ENCODE measurements around the gene KRTAP10-1. TPM values are rescaled to one million over a fixed set of nuclear protein-coding genes. Genes with fewer than 3 reads are reported as not detected.
"Not testable (repeated sequence)": the region's sequence is repeated elsewhere in the genome, so short reads cannot be mapped to it uniquely, and the experiment has no call there.

Gene KRTAP10-1
- total RNA-seq, 1 donor from 2014 or later: not detected

DNA sequence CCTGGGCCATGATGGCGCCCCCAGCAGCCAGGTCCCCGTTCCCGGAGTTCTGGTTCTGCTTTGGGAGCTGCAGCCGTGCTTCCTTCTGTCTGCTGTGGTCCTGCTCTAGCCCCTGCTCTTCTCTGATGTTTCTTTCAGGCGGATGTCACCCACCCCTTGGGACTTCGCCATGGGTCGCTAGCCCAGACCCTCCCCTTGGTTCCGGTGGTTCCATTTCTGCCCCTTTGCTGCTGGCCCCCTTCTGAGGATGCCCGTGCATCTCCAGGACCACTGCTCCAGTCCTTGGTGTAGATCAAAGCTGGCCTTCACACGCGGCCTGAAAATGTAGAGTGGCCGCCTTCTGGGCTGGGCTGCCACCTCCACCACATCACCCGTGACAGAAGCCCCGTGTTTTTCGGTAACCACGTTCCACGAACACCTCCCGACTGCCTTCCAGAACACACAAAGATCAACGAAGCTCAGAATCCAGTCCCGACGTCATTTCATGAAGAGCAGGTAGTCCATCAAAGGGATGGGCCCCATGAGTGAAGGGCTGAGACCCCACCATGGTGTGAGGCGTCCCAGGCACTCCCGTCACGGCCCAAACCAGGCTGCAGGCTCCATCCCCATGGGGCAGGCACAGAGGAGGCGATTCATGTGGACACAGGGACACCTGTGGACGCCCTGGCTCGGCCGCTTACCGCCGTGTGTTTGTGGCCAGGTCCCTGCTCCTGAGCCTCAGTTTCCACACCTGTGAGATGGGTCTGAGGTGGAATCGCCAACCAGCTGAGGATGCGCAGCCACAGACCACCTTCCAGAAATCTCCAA is 24.4 kb downstream of the KRTAP10-1 start:
- DNase-seq: no peak

- no peak for DNase-seq
Observed at GRCh38 chr21:44514746-44515358, 25.1 kb downstream of the KRTAP10-1 start.

GRCh38 chr21:44514218-44514520 is 25.8 kb downstream of the KRTAP10-1 start:
- no peak for DNase-seq

DNA sequence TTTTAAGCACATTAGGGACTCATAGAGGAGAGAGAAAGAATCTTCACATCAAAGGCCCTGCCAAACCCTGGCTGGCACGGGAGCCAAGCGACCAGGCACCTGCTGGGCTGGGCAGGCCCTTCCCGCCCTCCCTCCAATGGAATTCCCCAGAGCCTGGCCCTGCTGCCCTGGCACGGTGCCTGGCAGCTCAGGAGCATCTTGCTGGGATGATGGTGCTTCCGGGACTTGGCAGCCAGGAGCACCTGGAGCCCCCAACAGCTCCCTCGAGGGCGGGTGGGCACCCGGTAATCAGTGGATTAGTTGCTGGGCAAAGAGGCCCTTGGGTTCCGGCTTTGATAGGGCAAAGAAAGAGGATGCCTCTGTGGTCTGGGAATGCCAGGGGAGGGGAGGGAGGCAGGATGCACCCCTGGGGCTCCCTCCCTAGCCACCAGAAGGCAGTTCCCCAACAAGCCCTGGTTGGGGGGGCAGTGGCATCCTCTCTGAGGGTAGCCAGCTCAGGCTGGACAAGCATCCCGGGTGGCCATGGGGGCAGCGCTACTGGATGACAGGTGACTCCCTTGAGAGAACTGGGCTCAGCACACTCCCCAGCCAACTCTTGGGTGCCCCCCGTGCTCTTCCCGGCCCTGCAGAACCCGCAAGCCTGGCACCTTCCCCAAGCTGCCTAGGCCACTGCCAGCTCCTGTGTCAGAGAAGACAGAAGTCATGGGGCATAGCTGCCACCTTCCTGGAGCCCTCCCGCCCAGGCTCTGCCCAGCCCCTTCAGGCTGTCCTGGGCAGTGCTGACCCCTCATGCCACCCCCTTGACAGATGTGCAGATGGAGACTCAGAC is 26.4 kb downstream of the KRTAP10-1 start:
- DNase-seq: no peak

GRCh38 chr21:44512496-44513388 is 27.3 kb downstream of the KRTAP10-1 start:
- no peak for DNase-seq

DNA sequence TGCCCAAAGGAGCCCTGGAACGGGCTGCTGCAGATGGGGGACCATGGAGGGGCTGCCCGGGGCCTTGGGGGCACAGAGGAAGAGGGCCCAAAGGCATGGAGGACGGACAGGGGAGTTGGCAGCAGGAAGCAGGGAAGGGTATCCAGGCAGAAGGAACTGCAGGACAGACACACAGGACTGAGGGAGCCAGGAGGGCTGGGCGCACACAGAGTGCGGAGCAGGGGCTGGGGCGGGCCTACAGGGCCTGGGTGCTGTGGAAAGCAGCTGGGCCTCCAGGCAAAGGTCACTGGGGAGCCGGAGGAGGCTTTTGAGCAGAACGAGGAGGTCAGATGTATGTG is 28.1 kb downstream of the KRTAP10-1 start:
- no peak for DNase-seq

- no peak for DNase-seq
Observed at GRCh38 chr21:44511219-44511937, 28.6 kb downstream of the KRTAP10-1 start.

GRCh38 chr21:44510508-44511218 is 29.3 kb downstream of the KRTAP10-1 start:
- DNase-seq: no peak

DNA sequence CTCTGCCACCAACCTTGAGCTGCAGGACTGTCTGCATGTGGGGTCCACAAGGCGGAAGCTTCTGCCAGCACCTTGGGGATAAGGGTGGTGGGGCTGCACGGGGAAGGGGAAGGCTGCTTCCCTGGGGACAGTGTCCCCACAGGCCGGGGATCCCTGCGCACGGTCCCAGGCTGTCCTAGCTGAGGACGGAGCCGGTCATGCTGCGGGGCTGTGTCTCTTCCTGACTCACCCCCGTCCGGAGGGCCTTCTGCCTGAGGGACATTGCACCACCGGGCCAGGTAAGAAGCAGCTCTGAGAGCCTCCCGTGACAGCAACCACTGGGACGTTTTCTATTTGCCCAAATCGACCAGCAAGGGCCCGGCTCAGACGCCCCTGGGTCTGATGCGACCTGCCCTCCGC is 29.9 kb downstream of the KRTAP10-1 start:
- no peak for DNase-seq

DNA sequence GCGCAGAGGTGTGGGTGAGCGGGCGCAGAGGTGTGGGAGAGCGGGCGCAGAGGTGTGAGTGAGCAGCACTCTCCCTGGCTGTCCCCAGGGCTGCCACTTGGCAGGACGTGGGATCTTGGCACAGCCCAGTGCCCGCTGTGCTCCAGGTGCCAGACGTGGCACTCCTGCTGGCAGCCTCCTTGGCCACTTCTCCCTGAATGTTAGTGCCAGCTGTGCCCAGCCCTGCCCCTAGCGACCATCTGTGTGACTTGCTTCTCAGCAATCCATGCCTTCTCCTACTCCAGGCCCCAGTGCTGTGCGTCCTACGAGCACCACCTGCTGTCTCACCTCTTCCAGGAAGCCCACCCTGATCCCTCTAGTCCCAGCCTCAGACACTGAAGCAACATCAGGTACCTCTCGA is 30.5 kb downstream of the KRTAP10-1 start:
- DNase-seq: no peak

DNA sequence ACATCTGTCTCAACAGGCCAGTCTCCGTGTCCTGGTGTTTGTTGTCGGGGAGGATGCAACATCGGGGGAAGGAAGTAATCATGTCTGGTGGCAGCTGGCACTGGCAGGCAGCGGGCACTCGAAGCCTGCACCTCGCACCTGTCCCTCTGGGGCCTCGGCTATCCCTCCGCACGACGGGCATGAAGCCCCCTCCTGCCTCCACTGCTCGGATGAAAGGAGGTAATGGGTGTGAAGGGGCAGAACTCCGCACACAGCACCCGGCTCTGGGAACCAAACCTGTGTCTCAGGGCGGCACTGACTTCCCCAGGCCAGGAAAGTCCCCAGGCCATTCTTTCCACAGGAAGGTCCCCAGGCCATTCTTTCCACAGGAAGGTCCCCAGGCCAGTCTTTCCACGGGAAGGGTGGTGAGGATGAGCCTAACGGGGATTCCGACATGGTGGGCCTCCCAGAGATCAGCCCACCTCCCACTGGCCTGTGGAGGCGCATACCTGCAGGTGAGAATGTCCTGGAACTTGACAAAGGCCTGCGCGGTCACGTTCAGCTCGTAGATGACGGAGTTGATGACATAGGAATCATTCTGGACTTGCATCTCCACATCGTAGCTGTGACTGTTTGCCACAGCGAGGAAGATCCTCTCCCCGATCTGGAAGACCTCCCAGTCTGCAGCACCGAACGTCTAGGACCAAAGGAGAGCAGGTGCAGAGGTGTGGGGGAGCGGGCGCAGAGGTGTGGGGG is 31.1 kb downstream of the KRTAP10-1 start:
- DNase-seq: no peak

- no peak for DNase-seq
Observed at GRCh38 chr21:44508426-44508710, 31.6 kb downstream of the KRTAP10-1 start.

GRCh38 chr21:44507673-44508425 is 32.1 kb downstream of the KRTAP10-1 start:
- no peak for DNase-seq

GRCh38 chr21:44506279-44507255 is 33.4 kb downstream of the KRTAP10-1 start:
- DNase-seq: no peak

DNA sequence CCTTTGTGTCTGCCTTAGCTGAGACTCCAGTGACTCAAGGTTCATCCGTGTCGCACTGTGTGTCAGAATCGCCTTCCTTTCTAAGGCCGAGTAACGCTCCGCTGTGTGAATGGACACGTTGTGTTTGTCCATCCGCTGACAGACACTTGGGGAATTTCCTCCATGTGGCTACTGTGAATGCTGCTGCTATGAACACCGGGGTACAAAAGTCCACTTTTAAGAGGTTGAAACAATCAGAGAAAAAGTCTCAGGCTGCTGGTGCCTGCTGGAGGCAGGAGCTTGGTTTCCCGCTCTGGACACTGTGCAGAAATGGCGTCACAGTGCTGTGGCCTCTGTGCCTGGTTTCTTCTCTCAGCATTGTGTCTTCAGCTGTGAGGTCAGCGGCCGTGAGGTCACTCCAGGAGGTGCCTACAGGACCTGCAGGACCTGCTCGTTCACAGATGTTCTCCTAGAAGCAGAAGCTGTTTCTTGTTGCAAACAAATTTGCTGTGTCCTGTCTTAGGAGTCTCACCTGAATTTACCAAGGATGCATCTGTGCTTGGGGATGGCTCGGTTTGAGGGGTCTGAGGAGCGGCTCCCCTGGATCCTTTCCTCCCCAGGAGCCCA is 34.2 kb downstream of the KRTAP10-1 start:
- DNase-seq: no peak

DNA sequence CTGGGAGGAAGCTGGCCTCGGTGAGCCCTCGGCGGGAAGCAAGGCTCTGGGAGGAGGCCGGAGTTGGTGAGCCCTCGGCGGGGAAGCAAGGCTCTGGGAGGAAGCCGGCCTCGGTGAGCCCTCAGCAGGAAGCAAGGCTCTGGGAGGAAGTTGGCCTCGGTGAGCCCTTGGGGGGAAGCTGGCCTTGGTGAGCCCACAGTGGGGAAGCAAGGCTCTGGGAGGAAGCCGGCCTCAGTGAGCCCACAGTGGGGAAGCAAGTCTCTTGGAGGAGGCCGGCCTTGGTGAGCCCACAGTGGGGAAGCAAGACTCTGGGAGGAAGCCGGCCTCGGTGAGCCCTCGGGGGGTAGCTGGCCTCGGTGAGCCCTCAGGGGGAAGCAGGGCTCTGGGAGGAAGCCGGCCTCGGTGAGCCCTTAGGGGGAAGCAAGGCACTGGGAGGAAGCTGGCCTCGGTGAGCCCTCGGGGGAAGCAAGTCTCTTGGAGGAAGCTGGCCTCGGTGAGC is 36.0 kb downstream of the KRTAP10-1 start:
- no peak for DNase-seq

- DNase-seq: not testable (repeated sequence)
Observed at GRCh38 chr21:44503006-44503889, 36.7 kb downstream of the KRTAP10-1 start.
